Gastrocnemius medialis (tissue), 4 donors: ENCODE measurements around the gene VEGFC. TPM values are rescaled to one million over a fixed set of nuclear protein-coding genes. Genes with fewer than 3 reads are reported as not detected.

Experiments used
- ATAC-seq, 2 donors: fragments of 150-250 bp; one replicate each; pipeline ENCODE4 v1.9.1; 2016
- DNase-seq, 2 donors: peaks; one replicate each; pipeline ENCODE4 v3.0.0-alpha.2; 2019
- H3K27ac ChIP-seq, 4 donors: fragments of 200-600 bp; sonication (generic); 1 replicate in 1 of 4; 2 replicates in 3 of 4; pipeline ENCODE4 v1.5.1; 2016 to 2018; ENCODE audit warnings: mild to moderate bottlenecking in 2 of 4, moderate library complexity in 1 of 4
- H3K27me3 ChIP-seq, 3 donors: fragments of 200-600 bp; sonication (generic) in 2 of 3; 1 replicate in 1 of 3; 2 replicates in 2 of 3; pipeline versions ENCODE4 v1.5.1 to v1.6.0; 2016 to 2019; ENCODE audit warnings: mild to moderate bottlenecking in 1 of 3, moderate library complexity in 1 of 3
- H3K36me3 ChIP-seq, 2 donors: fragments of 200-600 bp; sonication (generic) in 1 of 2; one replicate each; pipeline ENCODE4 v1.5.1; 2017 to 2018
- H3K4me1 ChIP-seq, 2 donors: fragments of 200-600 bp; sonication (generic) in 1 of 2; one replicate each; pipeline ENCODE4 v1.5.1; 2016 to 2017; ENCODE audit warnings: mild to moderate bottlenecking in 2 of 2
- H3K4me3 ChIP-seq, 4 donors: fragments of 200-600 bp; sonication (generic) in 3 of 4; 1 replicate in 1 of 4; 2 replicates in 3 of 4; pipeline ENCODE4 v1.5.1; 2016 to 2019; ENCODE audit warnings: mild to moderate bottlenecking in 2 of 4
- H3K9me3 ChIP-seq, 3 donors: fragments of 200-600 bp; sonication (generic) in 2 of 3; 1 replicate in 1 of 3; 2 replicates in 2 of 3; pipeline ENCODE4 v1.5.1; 2016 to 2019
- POLR2A ChIP-seq, 2 donors: fragments of 450-650 bp; IDR thresholded peaks; one replicate each; pipeline ENCODE4 v1.6.1; 2017; ENCODE audit warnings: antibody characterized with exemption in 2 of 2, mild to moderate bottlenecking in 2 of 2, moderate library complexity in 2 of 2
- in situ Hi-C, 4 donors: fragments of 200-750 bp; cut with MboI; loops; one replicate each; pipeline versions ENCODE4 v1.15.0 to v1.8.0; 2017; ENCODE audit warnings: low sequenced_read_pairs in 4 of 4
- intact Hi-C: fragments of 100-400 bp; cut with DNase I; formaldehyde crosslinking; loops from one replicate; pipeline ENCODE4 v1.15.1; 2023; ENCODE audit warnings: low total_unique reads
- total RNA-seq, 4 donors: library from RNA; depleted of rRNA; stranded (reverse); fragments of >200 nt; gene quantifications; one replicate each; pipeline versions ENCODE4 v1.1.0 to v1.2.3, GENCODE V29; 2016
- TF ChIP-seq, protein P1 (sequence below), 5 experiments: fragments of 450-650 bp in 3 of 5; fragments of 200-600 bp in 2 of 5; sonication (generic) in 2 of 5; IDR thresholded peaks in 4 of 5; conservative IDR thresholded peaks in 1 of 5; 1 replicate in 4 of 5; 2 replicates in 1 of 5; pipeline ENCODE4 v1.5.1; 2016 to 2019; ENCODE audit warnings: antibody characterized with exemption in 5 of 5, mild to moderate bottlenecking in 3 of 5, moderate library complexity in 3 of 5

VEGFC gene
- total RNA-seq, 4 donors from 2014 or later: 1.1 to 2.9 (median 2.3) TPM

DNA sequence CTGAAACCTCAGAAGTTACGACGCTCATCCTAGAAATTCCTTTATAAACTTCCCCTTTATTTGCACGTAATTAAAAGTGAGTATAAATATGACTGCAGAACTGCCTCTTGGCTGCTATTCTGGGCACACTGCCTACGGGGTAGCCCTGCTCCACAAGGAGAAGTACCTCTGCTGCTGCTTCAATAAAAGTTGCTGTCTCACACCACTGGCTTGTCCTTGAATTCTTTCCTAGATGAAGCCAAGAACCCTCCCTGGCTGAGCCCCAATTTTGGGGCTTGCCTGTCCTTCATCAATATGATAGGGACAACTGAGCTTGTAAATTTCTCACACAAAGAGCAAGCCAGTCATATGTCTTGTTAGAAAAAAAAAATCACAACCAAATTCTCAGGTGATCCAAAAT is 115.8 kb downstream of the VEGFC start:
- in situ Hi-C loops: no loop called here
- H3K9me3 ChIP-seq: no peaks in the 10 kb centered on the region
- ATAC-seq (no peak), DNase-seq (no peak)
- no peak overlapping the region for H3K4me3 ChIP-seq
- no peaks in the 10 kb centered on the region for H3K27me3 ChIP-seq
- no peaks in the 10 kb centered on the region for H3K36me3 ChIP-seq
- intact Hi-C loops: no loop called here
- TF ChIP-seq, protein P1, sequence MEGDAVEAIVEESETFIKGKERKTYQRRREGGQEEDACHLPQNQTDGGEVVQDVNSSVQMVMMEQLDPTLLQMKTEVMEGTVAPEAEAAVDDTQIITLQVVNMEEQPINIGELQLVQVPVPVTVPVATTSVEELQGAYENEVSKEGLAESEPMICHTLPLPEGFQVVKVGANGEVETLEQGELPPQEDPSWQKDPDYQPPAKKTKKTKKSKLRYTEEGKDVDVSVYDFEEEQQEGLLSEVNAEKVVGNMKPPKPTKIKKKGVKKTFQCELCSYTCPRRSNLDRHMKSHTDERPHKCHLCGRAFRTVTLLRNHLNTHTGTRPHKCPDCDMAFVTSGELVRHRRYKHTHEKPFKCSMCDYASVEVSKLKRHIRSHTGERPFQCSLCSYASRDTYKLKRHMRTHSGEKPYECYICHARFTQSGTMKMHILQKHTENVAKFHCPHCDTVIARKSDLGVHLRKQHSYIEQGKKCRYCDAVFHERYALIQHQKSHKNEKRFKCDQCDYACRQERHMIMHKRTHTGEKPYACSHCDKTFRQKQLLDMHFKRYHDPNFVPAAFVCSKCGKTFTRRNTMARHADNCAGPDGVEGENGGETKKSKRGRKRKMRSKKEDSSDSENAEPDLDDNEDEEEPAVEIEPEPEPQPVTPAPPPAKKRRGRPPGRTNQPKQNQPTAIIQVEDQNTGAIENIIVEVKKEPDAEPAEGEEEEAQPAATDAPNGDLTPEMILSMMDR (IDR thresholded peaks at IDR 0.05 in 4 of 5, conservative IDR thresholded peaks at IDR 0.05 in 1 of 5): no peak
- no peak for TF ChIP-seq POLR2A (IDR thresholded peaks at IDR 0.05)
- H3K27ac ChIP-seq: no peak overlapping the region
- H3K4me1 ChIP-seq: peaks cover 3 to 6% of the 10 kb centered on the region in 2 donors

DNA sequence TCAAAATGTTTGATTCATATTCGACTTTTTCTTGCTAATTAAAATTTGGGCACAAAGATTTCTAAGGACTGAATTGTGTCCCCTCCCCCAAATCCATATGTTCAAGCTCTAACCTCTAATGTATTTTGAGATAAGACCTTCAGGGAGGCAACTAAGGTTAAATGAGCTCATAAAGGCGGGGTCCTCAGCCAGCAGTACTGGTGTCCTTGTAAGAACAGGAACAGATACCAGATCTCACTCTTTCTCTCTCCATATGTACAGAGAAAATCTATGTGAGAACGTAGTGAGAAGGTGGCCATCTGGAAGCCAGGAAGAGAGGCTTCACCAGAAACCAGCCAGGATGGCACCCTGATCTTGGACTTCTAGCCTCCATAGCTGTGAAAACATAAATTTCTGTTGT is 116.9 kb downstream of the VEGFC start:
- intact Hi-C loops (no loop called here), in situ Hi-C loops (no loop called here)
- TF ChIP-seq, protein P1 (IDR thresholded peaks at IDR 0.05 in 4 of 5, conservative IDR thresholded peaks at IDR 0.05 in 1 of 5): no peak
- no peak for TF ChIP-seq POLR2A (IDR thresholded peaks at IDR 0.05)
- DNase-seq (no peak), ATAC-seq (no peak)
- Histone ChIP-seq H3K4me3 (no peak overlapping the region), H3K27me3 (no peaks in the 10 kb centered on the region), H3K9me3 (no peaks in the 10 kb centered on the region), H3K27ac (no peak overlapping the region), H3K4me1 (peaks cover 0 to 3% of the 10 kb centered on the region in 2 donors), H3K36me3 (no peaks in the 10 kb centered on the region)

DNA sequence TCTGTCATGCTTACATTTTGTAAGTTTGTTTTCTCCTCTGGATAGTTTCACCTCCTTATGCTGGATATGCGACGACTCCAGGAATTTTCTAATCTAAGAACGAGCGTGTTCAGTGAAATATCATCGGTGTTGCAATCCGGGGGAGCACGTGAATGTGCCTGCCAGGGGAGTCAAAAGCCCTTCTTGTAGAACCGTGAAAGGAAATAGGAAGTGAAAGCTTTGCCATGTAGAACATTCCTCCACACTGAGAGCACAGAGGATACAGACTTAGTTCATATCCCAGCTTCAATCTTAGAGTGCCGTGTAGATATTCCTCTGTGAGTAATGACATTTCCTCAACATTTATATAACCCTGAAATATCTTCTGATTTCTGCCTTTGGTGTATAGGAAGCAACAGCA is 121.2 kb downstream of the VEGFC start:
- ATAC-seq: no peak
- no peaks in the 10 kb centered on the region for H3K27me3 ChIP-seq
- TF ChIP-seq POLR2A (IDR thresholded peaks at IDR 0.05): no peak
- no peak overlapping the region for H3K4me3 ChIP-seq
- H3K27ac ChIP-seq: no peak overlapping the region
- H3K36me3 ChIP-seq: no peaks in the 10 kb centered on the region
- no peak for DNase-seq
- in situ Hi-C loops: no loop called here
- H3K9me3 ChIP-seq: no peaks in the 10 kb centered on the region
- peaks cover 0 to 8% of the 10 kb centered on the region in 2 donors for H3K4me1 ChIP-seq
- intact Hi-C loops: no loop called here

DNA sequence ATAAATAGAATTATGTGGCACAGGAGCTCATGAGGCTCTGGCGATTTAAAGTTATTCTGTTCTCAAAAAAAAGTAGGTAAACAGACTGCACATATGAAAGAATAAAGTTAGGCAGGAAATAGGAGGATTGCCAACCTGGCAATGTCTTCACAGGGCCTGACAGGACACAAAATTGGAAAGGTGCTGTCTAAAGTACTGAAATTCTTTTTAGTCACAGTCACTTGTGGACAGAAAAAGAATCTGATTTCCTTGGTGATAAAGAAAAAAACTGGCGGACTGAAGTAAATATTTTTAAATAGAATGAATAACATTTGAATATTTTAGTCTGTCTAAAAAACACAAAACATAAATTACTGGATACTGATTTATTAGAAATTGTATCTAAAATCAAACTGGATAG is 124.4 kb downstream of the VEGFC start:
- intact Hi-C loops: no loop called here
- TF ChIP-seq POLR2A (IDR thresholded peaks at IDR 0.05): no peak
- TF ChIP-seq, protein P1 (IDR thresholded peaks at IDR 0.05 in 4 of 5, conservative IDR thresholded peaks at IDR 0.05 in 1 of 5): no peak
- Histone ChIP-seq H3K9me3 (no peaks in the 10 kb centered on the region), H3K4me3 (no peak overlapping the region), H3K36me3 (no peaks in the 10 kb centered on the region), H3K27me3 (no peaks in the 10 kb centered on the region), H3K27ac (no peak overlapping the region), H3K4me1 (peaks cover 0 to 8% of the 10 kb centered on the region in 2 donors)
- DNase-seq (no peak), ATAC-seq (no peak)
- in situ Hi-C loops: no loop called here

DNA sequence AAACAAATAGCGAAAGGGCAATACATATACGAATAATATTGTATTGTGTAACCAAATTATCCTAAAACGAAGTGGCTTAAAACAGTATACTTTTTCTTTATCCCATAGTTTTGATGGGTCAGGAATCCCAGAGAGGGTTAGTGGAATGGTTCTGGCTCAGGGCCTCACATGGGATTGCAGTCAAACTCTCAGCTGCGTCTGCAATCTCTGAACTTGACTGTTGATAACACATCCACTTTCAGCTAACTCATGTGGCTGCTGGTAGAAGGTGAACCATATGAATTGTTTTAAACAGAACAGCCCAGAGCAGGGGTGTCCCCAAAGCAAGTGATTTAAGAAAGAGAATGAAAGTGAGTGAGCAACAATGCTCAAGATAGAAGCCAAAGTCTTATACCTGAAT is 127.8 kb downstream of the VEGFC start:
- in situ Hi-C loops: no loop called here
- no peak overlapping the region for H3K4me3 ChIP-seq
- H3K36me3 ChIP-seq: no peaks in the 10 kb centered on the region
- intact Hi-C loops: no loop called here
- H3K4me1 ChIP-seq: peaks cover 0 to 8% of the 10 kb centered on the region in 2 donors
- H3K27me3 ChIP-seq: no peaks in the 10 kb centered on the region
- ATAC-seq (no peak), DNase-seq (no peak)
- TF ChIP-seq POLR2A (IDR thresholded peaks at IDR 0.05): no peak
- TF ChIP-seq, protein P1 (IDR thresholded peaks at IDR 0.05 in 4 of 5, conservative IDR thresholded peaks at IDR 0.05 in 1 of 5): no peak
- H3K27ac ChIP-seq: no peak overlapping the region
- H3K9me3 ChIP-seq: no peaks in the 10 kb centered on the region
